Measurements from ENCODE around the gene ODF4.

GRCh38 chr17:8324923-8325322 is 14.7 kb upstream of the ODF4 start:
- no peak for TF ChIP-seq CTCF (conservative IDR thresholded peaks at IDR 0.05)
- TF ChIP-seq EZH2 (IDR thresholded peaks at IDR 0.05; ENCODE audit: low read depth) = no peak

Data from PC-9 (cell line).